ENCODE results near the gene TEDC2.

DNA sequence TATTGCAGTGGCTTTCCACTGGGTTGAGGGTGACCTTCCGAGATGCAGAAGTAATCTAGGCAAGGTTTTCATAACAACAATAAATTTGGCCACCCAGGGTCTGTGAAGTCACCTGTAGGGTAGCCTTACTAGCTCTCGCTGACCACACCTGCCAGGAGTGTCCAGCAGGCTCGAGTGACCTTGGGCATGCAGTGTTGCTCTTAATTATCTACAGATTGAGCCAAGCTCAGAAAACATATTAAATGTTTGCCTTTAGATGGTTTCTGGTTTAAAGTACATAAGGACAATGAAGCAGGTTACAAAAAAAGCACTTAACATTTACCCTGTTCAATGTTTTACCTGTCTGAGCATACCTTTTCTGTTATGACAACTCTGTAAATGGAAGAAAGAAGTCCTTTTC, 16.8 kb downstream of the TEDC2 start:
- TF ChIP-seq POLR2A (IDR thresholded peaks at IDR 0.05; ENCODE audit: low read depth, low read length) (no peak), TCF7 (IDR thresholded peaks at IDR 0.05; ENCODE audit: borderline replicate concordance) (no peak), CEBPB (IDR thresholded peaks at IDR 0.05; ENCODE audit: borderline replicate concordance in 1 of 2, low read depth in 2 of 2, low read length in 2 of 2) (no peak), CTCF (IDR thresholded peaks at IDR 0.05 in 2 of 3, conservative IDR thresholded peaks at IDR 0.05 in 1 of 3; ENCODE audit: control insufficient read depth in 2 of 3, extremely low read depth in 1 of 3, insufficient read depth in 1 of 3, low read depth in 3 of 3, low read length in 3 of 3) (no peak), GABPA (IDR thresholded peaks at IDR 0.05; ENCODE audit: low read depth) (no peak), TAF1 (IDR thresholded peaks at IDR 0.05; ENCODE audit: borderline replicate concordance, low read depth, low read length) (no peak), ETV6 (conservative IDR thresholded peaks at IDR 0.05 in 1 of 2, IDR thresholded peaks at IDR 0.05 in 1 of 2; ENCODE audit: borderline replicate concordance in 1 of 2, low read depth in 1 of 2) (no peak), HDAC6 (IDR thresholded peaks at IDR 0.05; ENCODE audit: unreplicated experiment) (no peak), CREB1 (IDR thresholded peaks at IDR 0.05; ENCODE audit: low read depth) (no peak), RCOR1 (conservative IDR thresholded peaks at IDR 0.05; ENCODE audit: low read depth, low read length) (no peak), SUZ12 (IDR thresholded peaks at IDR 0.05; ENCODE audit: unreplicated experiment) (no peak)
- TF ChIP-seq, protein P1, sequence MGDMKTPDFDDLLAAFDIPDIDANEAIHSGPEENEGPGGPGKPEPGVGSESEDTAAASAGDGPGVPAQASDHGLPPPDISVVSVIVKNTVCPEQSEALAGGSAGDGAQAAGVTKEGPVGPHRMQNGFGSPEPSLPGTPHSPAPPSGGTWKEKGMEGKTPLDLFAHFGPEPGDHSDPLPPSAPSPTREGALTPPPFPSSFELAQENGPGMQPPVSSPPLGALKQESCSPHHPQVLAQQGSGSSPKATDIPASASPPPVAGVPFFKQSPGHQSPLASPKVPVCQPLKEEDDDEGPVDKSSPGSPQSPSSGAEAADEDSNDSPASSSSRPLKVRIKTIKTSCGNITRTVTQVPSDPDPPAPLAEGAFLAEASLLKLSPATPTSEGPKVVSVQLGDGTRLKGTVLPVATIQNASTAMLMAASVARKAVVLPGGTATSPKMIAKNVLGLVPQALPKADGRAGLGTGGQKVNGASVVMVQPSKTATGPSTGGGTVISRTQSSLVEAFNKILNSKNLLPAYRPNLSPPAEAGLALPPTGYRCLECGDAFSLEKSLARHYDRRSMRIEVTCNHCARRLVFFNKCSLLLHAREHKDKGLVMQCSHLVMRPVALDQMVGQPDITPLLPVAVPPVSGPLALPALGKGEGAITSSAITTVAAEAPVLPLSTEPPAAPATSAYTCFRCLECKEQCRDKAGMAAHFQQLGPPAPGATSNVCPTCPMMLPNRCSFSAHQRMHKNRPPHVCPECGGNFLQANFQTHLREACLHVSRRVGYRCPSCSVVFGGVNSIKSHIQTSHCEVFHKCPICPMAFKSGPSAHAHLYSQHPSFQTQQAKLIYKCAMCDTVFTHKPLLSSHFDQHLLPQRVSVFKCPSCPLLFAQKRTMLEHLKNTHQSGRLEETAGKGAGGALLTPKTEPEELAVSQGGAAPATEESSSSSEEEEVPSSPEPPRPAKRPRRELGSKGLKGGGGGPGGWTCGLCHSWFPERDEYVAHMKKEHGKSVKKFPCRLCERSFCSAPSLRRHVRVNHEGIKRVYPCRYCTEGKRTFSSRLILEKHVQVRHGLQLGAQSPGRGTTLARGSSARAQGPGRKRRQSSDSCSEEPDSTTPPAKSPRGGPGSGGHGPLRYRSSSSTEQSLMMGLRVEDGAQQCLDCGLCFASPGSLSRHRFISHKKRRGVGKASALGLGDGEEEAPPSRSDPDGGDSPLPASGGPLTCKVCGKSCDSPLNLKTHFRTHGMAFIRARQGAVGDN (IDR thresholded peaks at IDR 0.05) = no peak
- TF ChIP-seq, protein P2, sequence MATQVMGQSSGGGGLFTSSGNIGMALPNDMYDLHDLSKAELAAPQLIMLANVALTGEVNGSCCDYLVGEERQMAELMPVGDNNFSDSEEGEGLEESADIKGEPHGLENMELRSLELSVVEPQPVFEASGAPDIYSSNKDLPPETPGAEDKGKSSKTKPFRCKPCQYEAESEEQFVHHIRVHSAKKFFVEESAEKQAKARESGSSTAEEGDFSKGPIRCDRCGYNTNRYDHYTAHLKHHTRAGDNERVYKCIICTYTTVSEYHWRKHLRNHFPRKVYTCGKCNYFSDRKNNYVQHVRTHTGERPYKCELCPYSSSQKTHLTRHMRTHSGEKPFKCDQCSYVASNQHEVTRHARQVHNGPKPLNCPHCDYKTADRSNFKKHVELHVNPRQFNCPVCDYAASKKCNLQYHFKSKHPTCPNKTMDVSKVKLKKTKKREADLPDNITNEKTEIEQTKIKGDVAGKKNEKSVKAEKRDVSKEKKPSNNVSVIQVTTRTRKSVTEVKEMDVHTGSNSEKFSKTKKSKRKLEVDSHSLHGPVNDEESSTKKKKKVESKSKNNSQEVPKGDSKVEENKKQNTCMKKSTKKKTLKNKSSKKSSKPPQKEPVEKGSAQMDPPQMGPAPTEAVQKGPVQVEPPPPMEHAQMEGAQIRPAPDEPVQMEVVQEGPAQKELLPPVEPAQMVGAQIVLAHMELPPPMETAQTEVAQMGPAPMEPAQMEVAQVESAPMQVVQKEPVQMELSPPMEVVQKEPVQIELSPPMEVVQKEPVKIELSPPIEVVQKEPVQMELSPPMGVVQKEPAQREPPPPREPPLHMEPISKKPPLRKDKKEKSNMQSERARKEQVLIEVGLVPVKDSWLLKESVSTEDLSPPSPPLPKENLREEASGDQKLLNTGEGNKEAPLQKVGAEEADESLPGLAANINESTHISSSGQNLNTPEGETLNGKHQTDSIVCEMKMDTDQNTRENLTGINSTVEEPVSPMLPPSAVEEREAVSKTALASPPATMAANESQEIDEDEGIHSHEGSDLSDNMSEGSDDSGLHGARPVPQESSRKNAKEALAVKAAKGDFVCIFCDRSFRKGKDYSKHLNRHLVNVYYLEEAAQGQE (IDR thresholded peaks at IDR 0.05; ENCODE audit: low read depth, low read length) = no peak

All from GM12878 (cell line).